ENCODE data around the gene ZNF280D.

ZNF280D gene

GRCh38 chr15:56674857-56675256, 58.5 kb downstream of the ZNF280D start:
- no peak for TF ChIP-seq CTCF (IDR thresholded peaks at IDR 0.05)
- peaks cover 32% of the 10 kb centered on the region for H3K36me3 ChIP-seq
- no peaks in the 10 kb centered on the region for H3K9me3 ChIP-seq
- no peaks in the 10 kb centered on the region for H3K4me1 ChIP-seq (ENCODE audit: control insufficient read depth in 1 of 2, insufficient read depth in 1 of 2, low read depth in 1 of 2, low read length in 1 of 2)
- H3K27ac ChIP-seq, result no peak overlapping the region
- no peaks in the 10 kb centered on the region for H3K27me3 ChIP-seq
- no peak overlapping the region for H3K4me3 ChIP-seq (ENCODE audit: low read depth in 1 of 2, low read length in 1 of 2)

- H3K9me3 ChIP-seq, result no peaks in the 10 kb centered on the region
- no peak for TF ChIP-seq CTCF (IDR thresholded peaks at IDR 0.05)
- H3K4me3 ChIP-seq (ENCODE audit: low read depth in 1 of 2, low read length in 1 of 2), result no peak overlapping the region
- H3K27ac ChIP-seq, result no peak overlapping the region
- peaks cover 0 to 6% of the 10 kb centered on the region in 2 experiments for H3K4me1 ChIP-seq (ENCODE audit: control insufficient read depth in 1 of 2, insufficient read depth in 1 of 2, low read depth in 1 of 2, low read length in 1 of 2)
- no peaks in the 10 kb centered on the region for H3K27me3 ChIP-seq
- H3K36me3 ChIP-seq, result peaks cover 32% of the 10 kb centered on the region
Measured at GRCh38 chr15:56672721-56673120, 60.6 kb downstream of the ZNF280D start.

- Histone ChIP-seq H3K4me1 (ENCODE audit: control insufficient read depth in 1 of 2, insufficient read depth in 1 of 2, low read depth in 1 of 2, low read length in 1 of 2) (peaks cover 5 to 13% of the 10 kb centered on the region in 2 experiments), H3K4me3 (ENCODE audit: low read depth in 1 of 2, low read length in 1 of 2) (no peak overlapping the region), H3K27me3 (no peaks in the 10 kb centered on the region), H3K9me3 (no peaks in the 10 kb centered on the region), H3K36me3 (peaks cover 16% of the 10 kb centered on the region), H3K27ac (peak overlapping the region; percentile 57)
- no peak for TF ChIP-seq CTCF (IDR thresholded peaks at IDR 0.05)
Measured at GRCh38 chr15:56667517-56667916, 65.8 kb downstream of the ZNF280D start.

GRCh38 chr15:56660943-56661342, 72.4 kb downstream of the ZNF280D start:
- TF ChIP-seq CTCF (IDR thresholded peaks at IDR 0.05), result no peak
- no peak overlapping the region for H3K27ac ChIP-seq
- H3K4me1 ChIP-seq (ENCODE audit: control insufficient read depth in 1 of 2, insufficient read depth in 1 of 2, low read depth in 1 of 2, low read length in 1 of 2), result no peaks in the 10 kb centered on the region
- no peaks in the 10 kb centered on the region for H3K27me3 ChIP-seq
- H3K36me3 ChIP-seq, result peaks cover 23% of the 10 kb centered on the region
- H3K4me3 ChIP-seq (ENCODE audit: low read depth in 1 of 2, low read length in 1 of 2), result no peak overlapping the region
- no peaks in the 10 kb centered on the region for H3K9me3 ChIP-seq

- H3K27me3 ChIP-seq, result no peaks in the 10 kb centered on the region
- no peak for TF ChIP-seq CTCF (IDR thresholded peaks at IDR 0.05)
- no peaks in the 10 kb centered on the region for H3K4me1 ChIP-seq (ENCODE audit: control insufficient read depth in 1 of 2, insufficient read depth in 1 of 2, low read depth in 1 of 2, low read length in 1 of 2)
- H3K9me3 ChIP-seq, result no peaks in the 10 kb centered on the region
- peaks cover 12% of the 10 kb centered on the region for H3K36me3 ChIP-seq
- no peak overlapping the region for H3K4me3 ChIP-seq (ENCODE audit: low read depth in 1 of 2, low read length in 1 of 2)
- H3K27ac ChIP-seq, result no peak overlapping the region
Measured at GRCh38 chr15:56659197-56659596, 74.1 kb downstream of the ZNF280D start.

- H3K36me3 ChIP-seq, result peaks cover 13% of the 10 kb centered on the region
- no peak for TF ChIP-seq CTCF (IDR thresholded peaks at IDR 0.05)
- no peak overlapping the region for H3K27ac ChIP-seq
- H3K9me3 ChIP-seq, result no peaks in the 10 kb centered on the region
- no peaks in the 10 kb centered on the region for H3K27me3 ChIP-seq
- no peak overlapping the region for H3K4me3 ChIP-seq (ENCODE audit: low read depth in 1 of 2, low read length in 1 of 2)
- H3K4me1 ChIP-seq (ENCODE audit: control insufficient read depth in 1 of 2, insufficient read depth in 1 of 2, low read depth in 1 of 2, low read length in 1 of 2), result no peaks in the 10 kb centered on the region
Measured at GRCh38 chr15:56654624-56655023, 78.7 kb downstream of the ZNF280D start.
